Endothelial cell of umbilical vein (primary cell): Measurements from ENCODE around the gene P2RX4.

Source experiments
- JUN ChIP-seq: IDR thresholded peaks from 2 replicates; pipeline ENCODE4 v1.6.1; 2011; ENCODE audit warnings: borderline replicate concordance, low read depth; ENCODE audit not compliant: insufficient read length, insufficient read depth
- MYC ChIP-seq: IDR thresholded peaks from one replicate; pipeline ENCODE4 v1.6.1; 2011; ENCODE audit warnings: mild to moderate bottlenecking, low read depth, low read length
- POLR2A ChIP-seq: IDR thresholded peaks from 2 replicates; pipeline ENCODE4 v1.6.1; 2012; ENCODE audit warnings: low read depth, mild to moderate bottlenecking, control low read depth, low read length
- POLR2AphosphoS5 ChIP-seq: IDR thresholded peaks from 2 replicates; pipeline ENCODE4 v1.6.1; 2012; ENCODE audit warnings: low read depth, mild to moderate bottlenecking, control low read depth, low read length, moderate library complexity; ENCODE audit not compliant: insufficient read depth
- TF ChIP-seq, protein P1 (sequence below), 2 donors: IDR thresholded peaks; 1 replicate in 1 of 2; 2 replicates in 1 of 2; pipeline ENCODE4 v1.5.1; 2011; ENCODE audit warnings: low read length in 2 of 2, mild to moderate bottlenecking in 2 of 2, moderate library complexity in 2 of 2, control low read depth in 1 of 2, inconsistent platforms in 1 of 2, low read depth in 1 of 2; ENCODE audit not compliant: insufficient read depth in 1 of 2; ENCODE audit errors: extremely low read depth in 1 of 2
- TF ChIP-seq, protein P2 (sequence below): IDR thresholded peaks from 2 replicates; pipeline ENCODE4 v1.6.1; 2011; ENCODE audit not compliant: insufficient read depth, insufficient read length

DNA sequence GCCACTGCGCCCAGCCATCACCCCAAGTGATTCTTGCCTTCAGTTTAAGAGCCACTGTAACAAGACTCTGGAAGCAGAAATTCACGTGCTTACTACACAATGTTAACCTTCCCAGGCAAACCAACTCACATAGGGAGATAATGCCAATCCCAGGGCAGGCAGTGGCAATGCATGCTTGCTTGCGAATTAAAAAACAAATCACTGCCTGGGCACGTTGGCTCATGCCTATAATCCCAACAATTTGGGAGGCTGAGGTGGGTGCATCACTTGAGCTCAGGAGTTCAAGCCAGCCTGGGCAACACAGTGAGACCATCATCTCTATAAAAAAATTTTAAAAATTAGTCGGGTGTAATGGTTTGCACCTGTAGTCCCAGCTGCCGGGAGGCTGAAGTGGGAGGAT is 37.8 kb upstream of the P2RX4 start:
- no peak for TF ChIP-seq POLR2AphosphoS5
- TF ChIP-seq, protein P1, sequence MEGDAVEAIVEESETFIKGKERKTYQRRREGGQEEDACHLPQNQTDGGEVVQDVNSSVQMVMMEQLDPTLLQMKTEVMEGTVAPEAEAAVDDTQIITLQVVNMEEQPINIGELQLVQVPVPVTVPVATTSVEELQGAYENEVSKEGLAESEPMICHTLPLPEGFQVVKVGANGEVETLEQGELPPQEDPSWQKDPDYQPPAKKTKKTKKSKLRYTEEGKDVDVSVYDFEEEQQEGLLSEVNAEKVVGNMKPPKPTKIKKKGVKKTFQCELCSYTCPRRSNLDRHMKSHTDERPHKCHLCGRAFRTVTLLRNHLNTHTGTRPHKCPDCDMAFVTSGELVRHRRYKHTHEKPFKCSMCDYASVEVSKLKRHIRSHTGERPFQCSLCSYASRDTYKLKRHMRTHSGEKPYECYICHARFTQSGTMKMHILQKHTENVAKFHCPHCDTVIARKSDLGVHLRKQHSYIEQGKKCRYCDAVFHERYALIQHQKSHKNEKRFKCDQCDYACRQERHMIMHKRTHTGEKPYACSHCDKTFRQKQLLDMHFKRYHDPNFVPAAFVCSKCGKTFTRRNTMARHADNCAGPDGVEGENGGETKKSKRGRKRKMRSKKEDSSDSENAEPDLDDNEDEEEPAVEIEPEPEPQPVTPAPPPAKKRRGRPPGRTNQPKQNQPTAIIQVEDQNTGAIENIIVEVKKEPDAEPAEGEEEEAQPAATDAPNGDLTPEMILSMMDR (IDR thresholded peaks at IDR 0.05; ENCODE audit: extremely low read depth in 1 of 2, insufficient read depth in 1 of 2, low read depth in 1 of 2, low read length in 2 of 2), result no peak
- TF ChIP-seq POLR2A, result no peak
- TF ChIP-seq, protein P2, sequence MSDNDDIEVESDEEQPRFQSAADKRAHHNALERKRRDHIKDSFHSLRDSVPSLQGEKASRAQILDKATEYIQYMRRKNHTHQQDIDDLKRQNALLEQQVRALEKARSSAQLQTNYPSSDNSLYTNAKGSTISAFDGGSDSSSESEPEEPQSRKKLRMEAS, result no peak
- TF ChIP-seq MYC, result no peak
- no peak for TF ChIP-seq JUN
